PC-9 (cell line): ENCODE data around the gene GLYATL1. TPM values are rescaled to one million over a fixed set of nuclear protein-coding genes. Genes with fewer than 3 reads are reported as not detected.

Experiments
- BruUV-seq: library from RNA; stranded (reverse); fragments of 400-500 nt; replicated peaks from 2 replicates; lab custom pipeline; 2021; lab: Mats Ljungman, UMichigan
- CTCF ChIA-PET: fragments of 300-600 bp; sonication (Branson Sonifier 250); formaldehyde crosslinking; loops from one replicate; lab custom pipeline; 2022; ENCODE audit warnings: antibody characterized with exemption; lab: Charles Lee
- POLR2A ChIA-PET: fragments of 300-600 bp; sonication (Branson Sonifier 250); formaldehyde crosslinking; loops from one replicate; lab custom pipeline; 2022; ENCODE audit warnings: antibody characterized with exemption; ENCODE audit not compliant: unreplicated experiment; lab: Charles Lee
- DNase-seq, 2 experiments: peaks; one replicate each; pipeline versions ENCODE4 v3.0.0 to v3.0.0-alpha.2; 2015 to 2022; ENCODE audit warnings: mixed read lengths in 1 of 2
- H2AFZ ChIP-seq: fragments of 200-600 bp; sonication (generic); 2 replicates; pipeline ENCODE4 v1.8.1; 2017; ENCODE audit warnings: antibody characterized with exemption
- H3F3A ChIP-seq: fragments of 200-600 bp; sonication (generic); 2 replicates; pipeline ENCODE4 v1.8.1; 2017; ENCODE audit warnings: antibody characterized with exemption, mild to moderate bottlenecking, low read depth; ENCODE audit not compliant: insufficient read depth
- H3K27ac ChIP-seq: fragments of 200-600 bp; sonication (generic); 2 replicates; pipeline ENCODE4 v1.6.1; 2016; ENCODE audit warnings: mixed run types
- H3K27me3 ChIP-seq: fragments of 200-600 bp; sonication (generic); 2 replicates; pipeline ENCODE4 v1.6.1; 2016; ENCODE audit warnings: low read depth, mixed run types; ENCODE audit not compliant: insufficient read depth
- H3K36me3 ChIP-seq: fragments of 200-600 bp; sonication (generic); 2 replicates; pipeline ENCODE4 v1.6.1; 2016; ENCODE audit warnings: low read depth, mixed run types
- H3K4me1 ChIP-seq: fragments of 200-600 bp; sonication (generic); replicated peaks from 2 replicates; pipeline ENCODE4 v1.6.1; 2016; ENCODE audit warnings: mixed run types; ENCODE audit not compliant: insufficient read depth
- H3K4me2 ChIP-seq: fragments of 200-600 bp; sonication (generic); 2 replicates; pipeline ENCODE4 v1.6.1; 2017; ENCODE audit warnings: mixed run types
- H3K4me3 ChIP-seq: fragments of 200-600 bp; sonication (generic); 2 replicates; pipeline ENCODE4 v1.6.1; 2016; ENCODE audit warnings: mixed run types
- H3K79me2 ChIP-seq: fragments of 200-600 bp; sonication (generic); 2 replicates; pipeline ENCODE4 v1.6.1; 2017; ENCODE audit warnings: low read depth, mixed run types
- H3K9me2 ChIP-seq: fragments of 200-600 bp; sonication (generic); 2 replicates; pipeline ENCODE4 v1.8.1; 2017; ENCODE audit warnings: mild to moderate bottlenecking; ENCODE audit not compliant: insufficient read depth
- H3K9me3 ChIP-seq: fragments of 200-600 bp; sonication (generic); 2 replicates; pipeline ENCODE4 v1.8.1; 2016; ENCODE audit warnings: low read depth; ENCODE audit not compliant: insufficient read depth
- H4K20me1 ChIP-seq: fragments of 200-600 bp; sonication (generic); 2 replicates; pipeline ENCODE4 v1.8.1; 2017; ENCODE audit not compliant: insufficient read depth
- EZH2 ChIP-seq: fragments of 200-600 bp; sonication (generic); IDR thresholded peaks from 2 replicates; pipeline ENCODE4 v1.8.0; 2017; ENCODE audit warnings: antibody characterized with exemption, low read depth
- intact Hi-C: fragments of 100-400 bp; cut with micrococcal nuclease; formaldehyde crosslinking; loops from one replicate; pipeline ENCODE4 v1.10.0; 2022; ENCODE audit not compliant: unreplicated experiment
- total RNA-seq: library from RNA; stranded (reverse); gene quantifications from 2 replicates; pipeline ENCODE4 v1.2.3, GENCODE V29; 2021
- TF ChIP-seq, protein P1 (sequence below): fragments of 200-600 bp; sonication (generic); conservative IDR thresholded peaks from 2 replicates; pipeline ENCODE4 v1.6.1; 2017; ENCODE audit warnings: mixed run types, antibody characterized with exemption, mild to moderate bottlenecking, moderate library complexity

GLYATL1 gene
- total RNA-seq, 1 experiment from 2014 or later = not detected

DNA sequence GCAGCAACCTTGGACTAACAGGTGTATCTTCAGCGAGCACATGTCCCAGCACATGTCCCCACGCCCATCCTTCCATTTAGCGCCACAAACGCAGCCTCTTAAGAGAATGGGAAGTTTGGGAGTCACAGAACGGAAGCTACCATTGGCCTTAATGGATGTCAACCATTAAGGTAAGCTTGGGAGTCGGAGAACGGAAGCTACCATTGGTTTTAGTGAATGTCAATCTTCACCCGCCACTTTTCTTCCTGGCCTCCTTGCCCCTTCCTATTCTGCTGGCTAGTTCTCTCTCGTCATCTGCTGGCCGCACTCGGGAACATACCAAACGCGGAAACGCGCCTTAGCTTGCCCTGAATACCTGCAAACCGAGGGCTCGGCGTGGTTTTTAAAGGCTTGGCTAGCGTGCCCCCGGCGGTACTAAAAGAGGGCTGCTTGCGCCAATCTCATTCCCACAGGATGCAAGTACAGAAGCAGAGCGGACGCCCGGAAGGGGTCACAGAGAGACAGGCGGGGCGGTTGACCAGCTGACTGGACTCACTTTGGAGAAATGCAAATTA is 24.3 kb downstream of the GLYATL1 start:
- no peak overlapping the region for H3K4me2 ChIP-seq
- H3K36me3 ChIP-seq = no peaks in the 10 kb centered on the region
- BruUV-seq = no TSS peak
- no peak overlapping the region for H3K4me3 ChIP-seq
- ChIA-PET CTCF (no interaction called here), POLR2A (no interaction called here)
- no peak overlapping the region for H2AFZ ChIP-seq
- H3F3A ChIP-seq = no peaks in the 10 kb centered on the region
- H3K79me2 ChIP-seq = no peaks in the 10 kb centered on the region
- TF ChIP-seq, protein P1, sequence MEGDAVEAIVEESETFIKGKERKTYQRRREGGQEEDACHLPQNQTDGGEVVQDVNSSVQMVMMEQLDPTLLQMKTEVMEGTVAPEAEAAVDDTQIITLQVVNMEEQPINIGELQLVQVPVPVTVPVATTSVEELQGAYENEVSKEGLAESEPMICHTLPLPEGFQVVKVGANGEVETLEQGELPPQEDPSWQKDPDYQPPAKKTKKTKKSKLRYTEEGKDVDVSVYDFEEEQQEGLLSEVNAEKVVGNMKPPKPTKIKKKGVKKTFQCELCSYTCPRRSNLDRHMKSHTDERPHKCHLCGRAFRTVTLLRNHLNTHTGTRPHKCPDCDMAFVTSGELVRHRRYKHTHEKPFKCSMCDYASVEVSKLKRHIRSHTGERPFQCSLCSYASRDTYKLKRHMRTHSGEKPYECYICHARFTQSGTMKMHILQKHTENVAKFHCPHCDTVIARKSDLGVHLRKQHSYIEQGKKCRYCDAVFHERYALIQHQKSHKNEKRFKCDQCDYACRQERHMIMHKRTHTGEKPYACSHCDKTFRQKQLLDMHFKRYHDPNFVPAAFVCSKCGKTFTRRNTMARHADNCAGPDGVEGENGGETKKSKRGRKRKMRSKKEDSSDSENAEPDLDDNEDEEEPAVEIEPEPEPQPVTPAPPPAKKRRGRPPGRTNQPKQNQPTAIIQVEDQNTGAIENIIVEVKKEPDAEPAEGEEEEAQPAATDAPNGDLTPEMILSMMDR = no peak
- TF ChIP-seq EZH2 = no peak
- DNase-seq = no peak
- peaks cover 66% of the 10 kb centered on the region for H3K27me3 ChIP-seq
- H3K4me1 ChIP-seq = no peaks in the 10 kb centered on the region
- no peaks in the 10 kb centered on the region for H3K9me2 ChIP-seq
- no peak overlapping the region for H3K27ac ChIP-seq
- no peaks in the 10 kb centered on the region for H3K9me3 ChIP-seq
- intact Hi-C loops = no loop called here
- H4K20me1 ChIP-seq = no peaks in the 10 kb centered on the region

DNA sequence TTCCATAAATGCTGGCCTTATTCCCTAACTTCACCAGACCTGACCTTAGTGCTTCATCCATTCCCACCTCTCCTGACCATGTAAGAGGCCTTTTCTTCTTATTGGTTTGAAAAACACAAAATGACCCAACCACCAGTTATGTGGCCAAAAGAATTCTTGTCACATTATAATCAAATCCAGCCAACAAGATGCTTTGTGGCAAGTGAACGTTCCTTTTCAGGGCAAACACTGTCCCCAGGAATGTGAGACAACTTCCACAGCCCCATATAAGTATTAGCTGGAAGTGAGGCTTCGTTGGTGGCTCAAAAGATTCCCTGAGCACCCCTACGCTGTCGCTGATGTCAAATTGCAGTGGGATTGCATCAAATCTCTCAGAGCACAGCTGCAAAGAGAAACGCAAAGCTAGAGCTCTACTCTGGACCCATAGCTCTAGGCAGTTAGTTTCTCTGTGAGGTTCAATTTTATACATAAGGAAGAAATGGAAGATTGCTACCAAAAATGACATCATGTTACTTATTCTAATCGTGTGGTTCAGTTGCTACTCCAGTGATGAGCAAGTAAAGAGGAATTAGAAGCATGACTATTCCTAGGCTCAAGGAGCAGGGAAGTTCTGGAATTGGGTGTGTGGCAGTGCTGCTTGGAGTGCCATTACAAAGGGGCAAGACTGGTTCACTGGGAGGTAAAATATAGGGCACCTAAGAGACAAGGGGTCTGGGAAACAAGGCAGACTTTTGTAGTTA is 26.1 kb downstream of the GLYATL1 start:
- ChIA-PET POLR2A (no interaction called here), CTCF (no interaction called here)
- Histone ChIP-seq H3K27me3 (peaks cover 77% of the 10 kb centered on the region), H3K79me2 (no peaks in the 10 kb centered on the region), H3K9me3 (no peaks in the 10 kb centered on the region), H4K20me1 (no peaks in the 10 kb centered on the region), H3K27ac (no peak overlapping the region), H3F3A (no peaks in the 10 kb centered on the region), H3K4me3 (no peak overlapping the region), H3K36me3 (no peaks in the 10 kb centered on the region), H3K4me2 (no peak overlapping the region), H2AFZ (no peak overlapping the region), H3K4me1 (no peaks in the 10 kb centered on the region), H3K9me2 (no peaks in the 10 kb centered on the region)
- intact Hi-C loops = no loop called here
- DNase-seq = no peak
- TF ChIP-seq EZH2 = no peak
- TF ChIP-seq, protein P1 = no peak
- no TSS peak for BruUV-seq

DNA sequence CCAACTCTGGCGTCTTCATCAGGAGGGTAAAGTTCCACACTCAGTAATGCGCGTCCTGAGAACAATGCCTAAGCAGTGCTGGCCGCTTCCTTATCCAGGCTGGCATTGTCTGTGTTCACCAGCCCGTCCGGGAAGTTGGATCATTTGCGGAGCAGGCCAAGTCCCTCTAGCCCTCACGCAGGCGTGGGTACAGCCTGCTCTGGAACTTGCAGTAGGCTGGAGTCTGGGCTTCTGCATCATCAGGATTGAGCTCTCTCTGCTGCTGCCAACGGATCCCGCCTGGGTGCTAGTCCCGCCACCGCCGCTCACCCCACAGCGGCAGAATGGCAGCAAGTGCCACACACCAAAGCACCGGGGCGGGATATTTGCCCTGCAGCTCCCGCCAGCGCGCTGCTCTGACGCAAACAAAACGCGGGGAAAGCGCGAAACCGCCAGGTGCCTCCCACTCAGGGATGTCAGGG is 29.0 kb downstream of the GLYATL1 start:
- no peaks in the 10 kb centered on the region for H3K9me2 ChIP-seq
- H2AFZ ChIP-seq = no peak overlapping the region
- no peaks in the 10 kb centered on the region for H3K9me3 ChIP-seq
- no peaks in the 10 kb centered on the region for H3K36me3 ChIP-seq
- ChIA-PET CTCF (no interaction called here), POLR2A (no interaction called here)
- H4K20me1 ChIP-seq = no peaks in the 10 kb centered on the region
- intact Hi-C loops = no loop called here
- TF ChIP-seq, protein P1 = no peak
- TF ChIP-seq EZH2 = no peak
- H3F3A ChIP-seq = no peaks in the 10 kb centered on the region
- DNase-seq = no peak
- H3K27ac ChIP-seq = no peak overlapping the region
- H3K79me2 ChIP-seq = no peaks in the 10 kb centered on the region
- H3K27me3 ChIP-seq = peaks cover 60% of the 10 kb centered on the region
- H3K4me1 ChIP-seq = no peaks in the 10 kb centered on the region
- no peak overlapping the region for H3K4me3 ChIP-seq
- BruUV-seq = no TSS peak
- H3K4me2 ChIP-seq = no peak overlapping the region
